Neutrophil (primary cell): ENCODE results near the gene ANKFY1.

Source experiments
- H3K27ac ChIP-seq: fragments of 200-600 bp; sonication (generic); 2 replicates; pipeline ENCODE4 v1.5.1; 2016; ENCODE audit warnings: mild to moderate bottlenecking, moderate library complexity
- H3K27me3 ChIP-seq: fragments of 200-600 bp; sonication (generic); 2 replicates; pipeline ENCODE4 v1.6.0; 2016; ENCODE audit warnings: mild to moderate bottlenecking
- H3K36me3 ChIP-seq: fragments of 200-600 bp; sonication (generic); 2 replicates; pipeline ENCODE4 v1.5.1; 2017
- H3K4me1 ChIP-seq, 2 experiments: fragments of 200-600 bp in 1 of 2; sonication (generic) in 1 of 2; 1 replicate in 1 of 2; 2 replicates in 1 of 2; pipeline versions ENCODE4 v1.5.1 to v1.6.1; 2013 to 2016; ENCODE audit warnings: low read depth in 1 of 2, low read length in 1 of 2, mild to moderate bottlenecking in 1 of 2, moderate library complexity in 1 of 2; ENCODE audit not compliant: control insufficient read depth in 1 of 2, insufficient read depth in 1 of 2
- H3K4me3 ChIP-seq, 2 experiments: fragments of 200-600 bp in 1 of 2; sonication (generic) in 1 of 2; 1 replicate in 1 of 2; 2 replicates in 1 of 2; pipeline ENCODE4 v1.5.1; 2013 to 2016; ENCODE audit warnings: low read depth in 1 of 2, low read length in 1 of 2, mild to moderate bottlenecking in 1 of 2, moderate library complexity in 1 of 2
- H3K9me3 ChIP-seq: fragments of 200-600 bp; sonication (generic); 2 replicates; pipeline ENCODE4 v1.5.1; 2016
- CTCF ChIP-seq: fragments of 200-600 bp; sonication (generic); IDR thresholded peaks from 2 replicates; pipeline ENCODE4 v1.5.1; 2016; ENCODE audit warnings: antibody characterized with exemption

ANKFY1 gene

GRCh38 chr17:4162321-4162720 is 101.5 kb downstream of the ANKFY1 start:
- Histone ChIP-seq H3K27ac (peak overlapping the region; percentile 80), H3K27me3 (no peaks in the 10 kb centered on the region), H3K9me3 (no peaks in the 10 kb centered on the region), H3K36me3 (peaks cover 29% of the 10 kb centered on the region), H3K4me1 (peaks cover 25 to 29% of the 10 kb centered on the region in 2 experiments), H3K4me3 (no peak overlapping the region)
- TF ChIP-seq CTCF: no peak

- peaks cover 26% of the 10 kb centered on the region for H3K36me3 ChIP-seq
- no peak overlapping the region for H3K4me3 ChIP-seq
- no peak for TF ChIP-seq CTCF
- no peaks in the 10 kb centered on the region for H3K27me3 ChIP-seq
- H3K27ac ChIP-seq: peak overlapping the region; percentile 80
- H3K9me3 ChIP-seq: no peaks in the 10 kb centered on the region
- peaks cover 25 to 28% of the 10 kb centered on the region in 2 experiments for H3K4me1 ChIP-seq
Observed at GRCh38 chr17:4161967-4162305, 101.8 kb downstream of the ANKFY1 start.

- Histone ChIP-seq H3K4me1 (peaks cover 25 to 28% of the 10 kb centered on the region in 2 experiments), H3K9me3 (no peaks in the 10 kb centered on the region), H3K27me3 (no peaks in the 10 kb centered on the region), H3K4me3 (no peak overlapping the region), H3K36me3 (peaks cover 20% of the 10 kb centered on the region), H3K27ac (peak overlapping the region; percentile 80)
- TF ChIP-seq CTCF: no peak
Observed at GRCh38 chr17:4161192-4161966, 102.4 kb downstream of the ANKFY1 start.

GRCh38 chr17:4160294-4160859 is 103.4 kb downstream of the ANKFY1 start:
- Histone ChIP-seq H3K27me3 (no peaks in the 10 kb centered on the region), H3K4me3 (no peak overlapping the region), H3K27ac (peak overlapping the region; percentile 80), H3K9me3 (no peaks in the 10 kb centered on the region), H3K36me3 (peaks cover 13% of the 10 kb centered on the region), H3K4me1 (peaks cover 25 to 28% of the 10 kb centered on the region in 2 experiments)
- TF ChIP-seq CTCF: no peak

GRCh38 chr17:4159761-4160160 is 104.0 kb downstream of the ANKFY1 start:
- H3K4me1 ChIP-seq: peaks cover 25 to 28% of the 10 kb centered on the region in 2 experiments
- H3K9me3 ChIP-seq: no peaks in the 10 kb centered on the region
- no peak for TF ChIP-seq CTCF
- H3K4me3 ChIP-seq: no peak overlapping the region
- H3K36me3 ChIP-seq: peaks cover 6% of the 10 kb centered on the region
- no peak overlapping the region for H3K27ac ChIP-seq
- no peaks in the 10 kb centered on the region for H3K27me3 ChIP-seq
